Medulla oblongata (tissue), 1 donor: ENCODE results near the gene COL4A2.

ENCODE experiments used
- DNase-seq: peaks from one replicate; pipeline ENCODE4 v3.0.0-alpha.2; 2015; ENCODE audit errors: extremely low spot score

The COL4A2 gene

GRCh38 chr13:110322126-110322827 is 15.2 kb downstream of the COL4A2 start:
- DNase-seq = no peak

GRCh38 chr13:110322828-110323171 is 15.7 kb downstream of the COL4A2 start:
- DNase-seq = no peak

- no peak for DNase-seq
These were observed 16.2 kb downstream of the COL4A2 start for GRCh38 chr13:110323172-110323891.

GRCh38 chr13:110324026-110324749 is 17.1 kb downstream of the COL4A2 start:
- DNase-seq = no peak

- DNase-seq = no peak
These were observed 19.3 kb downstream of the COL4A2 start for GRCh38 chr13:110326263-110326904.

- DNase-seq = no peak
These were observed 20.1 kb downstream of the COL4A2 start for GRCh38 chr13:110327051-110327721.

GRCh38 chr13:110328573-110328972 is 21.5 kb downstream of the COL4A2 start:
- DNase-seq = no peak

GRCh38 chr13:110329258-110329657 is 22.2 kb downstream of the COL4A2 start:
- DNase-seq = no peak

GRCh38 chr13:110329798-110330461 is 22.8 kb downstream of the COL4A2 start:
- DNase-seq = no peak

GRCh38 chr13:110330491-110331011 is 23.5 kb downstream of the COL4A2 start:
- DNase-seq = no peak

- DNase-seq = no peak
These were observed 24.3 kb downstream of the COL4A2 start for GRCh38 chr13:110331362-110331761.

- no peak for DNase-seq
These were observed 25.7 kb downstream of the COL4A2 start for GRCh38 chr13:110332750-110333149.

- no peak for DNase-seq
These were observed 26.8 kb downstream of the COL4A2 start for GRCh38 chr13:110333837-110334236.

- DNase-seq = no peak
These were observed 27.2 kb downstream of the COL4A2 start for GRCh38 chr13:110334256-110334655.

GRCh38 chr13:110334841-110335490 is 27.9 kb downstream of the COL4A2 start:
- no peak for DNase-seq

- no peak for DNase-seq
These were observed 29.0 kb downstream of the COL4A2 start for GRCh38 chr13:110336108-110336507.

- no peak for DNase-seq
These were observed 29.6 kb downstream of the COL4A2 start for GRCh38 chr13:110336681-110337080.

GRCh38 chr13:110337247-110337646 is 30.2 kb downstream of the COL4A2 start:
- DNase-seq = no peak

GRCh38 chr13:110338441-110339101 is 31.5 kb downstream of the COL4A2 start:
- peak; percentile 54 for DNase-seq

GRCh38 chr13:110339263-110339662 is 32.2 kb downstream of the COL4A2 start:
- DNase-seq = no peak
